GM18526 (cell line): ENCODE data around the gene GDF7.

ENCODE experiments used
- POLR2A ChIP-seq: IDR thresholded peaks from 3 replicates; pipeline ENCODE4 v1.6.1; 2011; ENCODE audit not compliant: insufficient read length; ENCODE audit errors: extremely low read depth

GDF7 gene

GRCh38 chr2:20706217-20706616, 39.3 kb downstream of the GDF7 start:
- no peak for TF ChIP-seq POLR2A

- TF ChIP-seq POLR2A: no peak
Measured at GRCh38 chr2:20706786-20707185, 39.8 kb downstream of the GDF7 start.

GRCh38 chr2:20707601-20708000, 40.7 kb downstream of the GDF7 start:
- TF ChIP-seq POLR2A: no peak

- no peak for TF ChIP-seq POLR2A
Measured at GRCh38 chr2:20717641-20718040, 50.7 kb downstream of the GDF7 start.

GRCh38 chr2:20722592-20723240, 55.8 kb downstream of the GDF7 start:
- no peak for TF ChIP-seq POLR2A

GRCh38 chr2:20723543-20723942, 56.6 kb downstream of the GDF7 start:
- no peak for TF ChIP-seq POLR2A

GRCh38 chr2:20724500-20725053, 57.6 kb downstream of the GDF7 start:
- no peak for TF ChIP-seq POLR2A

- TF ChIP-seq POLR2A: no peak
Measured at GRCh38 chr2:20725782-20726181, 58.8 kb downstream of the GDF7 start.

GRCh38 chr2:20726913-20727312, 60.0 kb downstream of the GDF7 start:
- no peak for TF ChIP-seq POLR2A

- no peak for TF ChIP-seq POLR2A
Measured at GRCh38 chr2:20728114-20728758, 61.3 kb downstream of the GDF7 start.
